GM06990 (cell line): Measurements from ENCODE around the gene MS4A10.

Experiments
- DNase-seq: peaks from one replicate; pipeline ENCODE4 v3.0.0-alpha.2; 2011; ENCODE audit not compliant: insufficient read length; ENCODE audit errors: extremely low read depth
- H3K27me3 ChIP-seq: replicated peaks from 2 replicates; pipeline ENCODE4 v1.6.0; 2011; ENCODE audit warnings: low read length; ENCODE audit not compliant: control insufficient read depth, insufficient read depth
- H3K36me3 ChIP-seq: 2 replicates; pipeline ENCODE4 v1.5.1; 2011; ENCODE audit warnings: low read length; ENCODE audit not compliant: control insufficient read depth, insufficient read depth
- H3K4me3 ChIP-seq: replicated peaks from 2 replicates; pipeline ENCODE4 v1.5.1; 2011; ENCODE audit warnings: low read depth, mild to moderate bottlenecking, control low read depth, low read length
- TF ChIP-seq, protein P1 (sequence below): IDR thresholded peaks from 2 replicates; pipeline ENCODE4 v1.5.1; 2011; ENCODE audit warnings: low read length, control low read depth, mild to moderate bottlenecking, inconsistent platforms; ENCODE audit not compliant: insufficient read depth, poor library complexity, severe bottlenecking

MS4A10 gene

DNA sequence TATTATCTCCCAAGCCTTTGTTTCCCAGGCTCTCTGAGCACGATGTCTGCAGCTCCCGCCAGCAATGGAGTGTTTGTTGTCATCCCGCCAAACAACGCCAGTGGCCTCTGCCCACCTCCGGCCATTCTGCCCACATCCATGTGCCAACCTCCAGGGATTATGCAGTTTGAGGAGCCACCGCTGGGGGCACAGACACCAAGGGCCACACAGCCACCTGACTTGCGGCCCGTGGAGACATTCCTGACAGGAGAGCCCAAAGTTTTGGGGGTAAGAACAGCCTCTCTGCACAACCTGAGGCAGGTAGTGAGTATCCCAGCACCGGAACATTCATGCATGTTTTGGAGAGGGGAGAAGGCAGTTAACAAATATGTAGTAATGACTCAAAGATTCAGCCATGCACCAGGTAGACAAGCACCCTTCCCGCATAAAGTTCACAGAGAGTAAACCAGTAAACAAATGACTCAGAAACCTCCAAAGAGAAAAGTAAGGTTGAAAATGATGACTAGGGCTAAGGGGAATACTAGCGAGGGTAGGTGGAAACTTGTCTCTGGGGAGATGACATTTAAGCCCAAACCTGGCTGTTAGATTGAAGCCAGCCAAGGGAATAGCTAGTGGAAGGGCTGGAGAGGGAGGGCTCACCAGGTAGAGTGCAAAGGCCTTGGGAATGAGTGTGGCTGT, 21.3 kb upstream of the MS4A10 start:
- TF ChIP-seq, protein P1, sequence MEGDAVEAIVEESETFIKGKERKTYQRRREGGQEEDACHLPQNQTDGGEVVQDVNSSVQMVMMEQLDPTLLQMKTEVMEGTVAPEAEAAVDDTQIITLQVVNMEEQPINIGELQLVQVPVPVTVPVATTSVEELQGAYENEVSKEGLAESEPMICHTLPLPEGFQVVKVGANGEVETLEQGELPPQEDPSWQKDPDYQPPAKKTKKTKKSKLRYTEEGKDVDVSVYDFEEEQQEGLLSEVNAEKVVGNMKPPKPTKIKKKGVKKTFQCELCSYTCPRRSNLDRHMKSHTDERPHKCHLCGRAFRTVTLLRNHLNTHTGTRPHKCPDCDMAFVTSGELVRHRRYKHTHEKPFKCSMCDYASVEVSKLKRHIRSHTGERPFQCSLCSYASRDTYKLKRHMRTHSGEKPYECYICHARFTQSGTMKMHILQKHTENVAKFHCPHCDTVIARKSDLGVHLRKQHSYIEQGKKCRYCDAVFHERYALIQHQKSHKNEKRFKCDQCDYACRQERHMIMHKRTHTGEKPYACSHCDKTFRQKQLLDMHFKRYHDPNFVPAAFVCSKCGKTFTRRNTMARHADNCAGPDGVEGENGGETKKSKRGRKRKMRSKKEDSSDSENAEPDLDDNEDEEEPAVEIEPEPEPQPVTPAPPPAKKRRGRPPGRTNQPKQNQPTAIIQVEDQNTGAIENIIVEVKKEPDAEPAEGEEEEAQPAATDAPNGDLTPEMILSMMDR = peak; percentile 3
- Histone ChIP-seq H3K4me3 (peak overlapping the region; percentile 10), H3K27me3 (no peaks in the 10 kb centered on the region), H3K36me3 (no peaks in the 10 kb centered on the region)
- peak; percentile 55 for DNase-seq

DNA sequence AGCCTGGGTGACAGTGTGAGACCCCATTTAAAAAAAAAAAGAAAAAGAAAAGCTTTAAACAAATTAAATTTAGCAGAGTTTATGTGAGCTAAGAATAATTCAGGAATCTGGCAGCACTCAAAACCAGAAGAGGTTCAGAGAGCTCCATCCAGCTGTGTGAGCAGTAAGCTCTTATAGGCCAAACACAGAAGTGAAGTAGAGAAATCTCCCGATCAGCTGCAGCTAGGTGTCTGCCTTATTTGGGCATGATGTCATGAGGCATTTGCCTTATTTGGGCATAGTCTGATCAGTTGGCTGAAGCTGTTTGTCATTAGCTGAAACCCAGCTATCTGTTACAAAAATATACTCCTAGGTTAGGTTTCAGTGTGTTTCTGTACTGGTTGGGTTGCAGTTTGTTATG, 20.3 kb upstream of the MS4A10 start:
- no peaks in the 10 kb centered on the region for H3K27me3 ChIP-seq
- H3K36me3 ChIP-seq = no peaks in the 10 kb centered on the region
- peak; percentile 56 for DNase-seq
- TF ChIP-seq, protein P1 = no peak
- no peak overlapping the region for H3K4me3 ChIP-seq

DNA sequence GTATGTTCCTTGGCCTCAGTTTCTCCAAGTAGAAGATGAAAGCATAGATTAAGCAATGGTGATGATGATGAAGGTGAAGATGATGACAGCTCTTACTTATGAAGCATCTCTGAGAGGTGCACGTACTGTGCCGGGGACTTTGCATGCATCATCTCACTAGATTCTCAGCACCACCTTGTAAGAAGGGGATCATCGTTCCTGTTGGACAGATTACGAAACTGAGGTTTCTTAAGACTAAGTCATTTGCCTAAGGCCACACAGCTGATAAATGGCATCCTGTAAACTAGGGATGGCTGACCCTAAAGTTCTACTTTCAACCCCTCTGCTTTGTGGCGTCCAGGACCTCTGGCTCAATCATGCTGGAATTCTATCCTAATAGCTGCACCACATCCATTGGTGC, 19.8 kb upstream of the MS4A10 start:
- TF ChIP-seq, protein P1 = no peak
- no peaks in the 10 kb centered on the region for H3K27me3 ChIP-seq
- no peaks in the 10 kb centered on the region for H3K36me3 ChIP-seq
- no peak overlapping the region for H3K4me3 ChIP-seq
- peak; percentile 43 for DNase-seq

DNA sequence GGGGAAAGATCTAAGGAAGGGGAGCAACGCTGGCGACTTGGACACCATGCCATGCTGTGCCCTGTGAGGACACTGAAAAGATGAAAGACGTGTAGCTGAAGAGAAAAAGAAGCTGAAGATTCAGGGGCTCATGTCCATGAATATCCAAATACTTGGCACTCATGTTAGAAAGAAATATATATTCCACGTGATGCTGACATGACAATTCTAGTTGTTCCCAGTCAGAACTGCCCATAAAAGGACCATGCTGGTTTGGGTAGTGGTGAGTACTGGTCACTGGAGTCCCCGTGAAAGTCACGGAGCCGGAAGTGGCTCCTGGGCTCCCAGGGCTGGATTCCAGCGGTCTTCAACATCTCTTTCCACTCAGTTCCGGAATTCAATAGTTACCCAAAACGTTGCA, 18.6 kb upstream of the MS4A10 start:
- no peak for DNase-seq
- no peaks in the 10 kb centered on the region for H3K36me3 ChIP-seq
- no peaks in the 10 kb centered on the region for H3K27me3 ChIP-seq
- H3K4me3 ChIP-seq = no peak overlapping the region
- TF ChIP-seq, protein P1 = no peak

DNA sequence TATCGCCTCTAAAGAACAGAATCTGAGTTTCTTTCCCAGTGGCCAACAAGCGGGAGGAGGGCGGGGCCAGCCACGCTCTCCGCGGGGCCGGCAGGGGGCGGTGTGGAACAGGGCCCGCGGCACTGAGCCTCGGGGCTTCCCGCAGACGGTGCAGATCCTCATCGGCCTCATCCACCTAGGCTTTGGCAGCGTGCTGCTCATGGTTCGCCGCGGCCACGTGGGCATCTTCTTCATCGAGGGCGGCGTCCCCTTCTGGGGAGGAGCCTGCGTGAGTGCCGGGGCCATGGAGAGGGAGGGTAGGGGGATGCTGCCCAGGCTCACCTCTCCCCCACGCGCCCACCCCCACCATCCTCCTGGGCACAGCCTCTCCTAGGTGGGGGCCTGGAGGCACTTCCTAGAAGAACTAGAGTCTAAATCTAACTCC, 17.7 kb upstream of the MS4A10 start:
- TF ChIP-seq, protein P1 = no peak
- DNase-seq = no peak
- Histone ChIP-seq H3K36me3 (no peaks in the 10 kb centered on the region), H3K27me3 (no peaks in the 10 kb centered on the region), H3K4me3 (no peak overlapping the region)

DNA sequence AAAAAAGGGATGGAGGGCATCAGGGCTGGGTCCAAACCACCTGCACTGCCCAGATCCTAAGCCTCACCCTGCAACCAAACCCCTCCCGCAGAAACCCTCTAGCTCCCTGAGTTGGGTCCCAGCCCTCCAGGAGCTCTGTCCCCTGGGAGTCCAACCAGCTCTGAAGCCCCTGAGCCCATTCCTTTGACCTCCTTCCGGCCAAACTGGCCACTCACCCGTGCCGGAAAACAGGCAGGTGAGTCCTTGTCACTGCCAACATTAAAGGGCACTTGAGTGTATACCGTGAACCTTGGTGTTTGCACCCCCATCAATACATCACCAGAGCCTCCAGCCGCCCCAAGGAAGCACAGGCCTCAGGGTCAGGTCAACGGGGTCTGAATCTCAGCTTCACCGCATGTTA, 16.9 kb upstream of the MS4A10 start:
- Histone ChIP-seq H3K4me3 (no peak overlapping the region), H3K36me3 (no peaks in the 10 kb centered on the region), H3K27me3 (no peaks in the 10 kb centered on the region)
- no peak for DNase-seq
- TF ChIP-seq, protein P1 = no peak
